Endothelial cell of umbilical vein (primary cell): ENCODE results near the gene PARP8. TPM values are rescaled to one million over a fixed set of nuclear protein-coding genes. Genes with fewer than 3 reads are reported as not detected.

ENCODE experiments used
- BruUV-seq: library from RNA; stranded (reverse); fragments of 400-500 nt; replicated peaks from 2 replicates; lab custom pipeline; 2021; lab: Mats Ljungman, UMichigan
- CTCF ChIA-PET: fragments of 300-600, 350-600 bp; sonication (Branson Sonifier 250); formaldehyde crosslinking; loops from one replicate; lab custom pipeline; 2021; ENCODE audit warnings: antibody characterized with exemption, inconsistent platforms; lab: Charles Lee
- POLR2A ChIA-PET: fragments of 300-600, 350-600 bp; sonication (Branson Sonifier 250); formaldehyde crosslinking; loops from one replicate; lab custom pipeline; 2021; ENCODE audit warnings: antibody characterized with exemption, inconsistent platforms; lab: Charles Lee
- DNase-seq: peaks from one replicate; pipeline ENCODE4 v3.0.0-alpha.2; 2011; ENCODE audit warnings: low read depth, low spot score
- FAIRE-seq: peaks from 2 replicates; lab custom pipeline; 2011; peaks lifted over from hg19 to GRCh38; lab: Jason Lieb, UNC
- H2AFZ ChIP-seq: 2 replicates; pipeline ENCODE4 v1.6.0; 2012; ENCODE audit warnings: low read depth, low read length, control low read depth, inconsistent platforms
- H3K27ac ChIP-seq: 2 replicates; pipeline ENCODE4 v1.5.1; 2011; ENCODE audit warnings: low read depth, mild to moderate bottlenecking, control low read depth, low read length, moderate library complexity; ENCODE audit not compliant: insufficient read depth
- H3K27me3 ChIP-seq, 2 experiments: 2 replicates each; pipeline versions ENCODE4 v1.6.0 to v1.6.1; 2011; ENCODE audit warnings: low read length in 2 of 2, mixed read lengths in 1 of 2; ENCODE audit not compliant: control insufficient read depth in 2 of 2, insufficient read depth in 2 of 2
- H3K36me3 ChIP-seq, 2 experiments: 2 replicates in 1 of 2; 3 replicates in 1 of 2; pipeline ENCODE4 v1.5.1; 2011; ENCODE audit warnings: low read length in 2 of 2, mild to moderate bottlenecking in 1 of 2, moderate library complexity in 1 of 2; ENCODE audit not compliant: control insufficient read depth in 2 of 2, insufficient read depth in 2 of 2; ENCODE audit errors: extremely low read depth in 1 of 2
- H3K4me1 ChIP-seq: 3 replicates; pipeline ENCODE4 v1.5.1; 2011; ENCODE audit warnings: mild to moderate bottlenecking, low read length; ENCODE audit not compliant: control insufficient read depth, insufficient read depth; ENCODE audit errors: extremely low read depth
- H3K4me2 ChIP-seq: 2 replicates; pipeline ENCODE4 v1.6.1; 2011; ENCODE audit warnings: low read length, control low read depth, mixed read lengths; ENCODE audit not compliant: insufficient read depth
- H3K4me3 ChIP-seq, 3 experiments: fragments of 200-600 bp in 1 of 3; sonication (generic), shearing (Covaris generic) in 1 of 3; replicated peaks in 1 of 3; 2 replicates each; pipeline ENCODE4 v1.5.1; 2011 to 2016; ENCODE audit warnings: control low read depth in 3 of 3, low read length in 3 of 3, mild to moderate bottlenecking in 2 of 3, inconsistent platforms in 1 of 3, low read depth in 1 of 3, moderate library complexity in 1 of 3; ENCODE audit not compliant: insufficient read depth in 1 of 3
- H3K79me2 ChIP-seq: 2 replicates; pipeline ENCODE4 v1.6.0; 2012; ENCODE audit warnings: low read length, inconsistent platforms; ENCODE audit not compliant: control insufficient read depth, insufficient read depth
- H3K9ac ChIP-seq: replicated peaks from 2 replicates; pipeline ENCODE3; 2011; ENCODE audit warnings: low read length, control low read depth; ENCODE audit not compliant: insufficient read depth; ENCODE audit errors: extremely low read depth
- H3K9me1 ChIP-seq: replicated peaks from 3 replicates; pipeline ENCODE4 v1.6.0; 2011; ENCODE audit warnings: mild to moderate bottlenecking, low read length; ENCODE audit not compliant: control insufficient read depth, insufficient read depth; ENCODE audit errors: extremely low read depth
- H3K9me3 ChIP-seq: replicated peaks from 2 replicates; pipeline ENCODE4 v1.5.1; 2012; ENCODE audit warnings: low read length, inconsistent platforms; ENCODE audit not compliant: control insufficient read depth, insufficient read depth
- H4K20me1 ChIP-seq: replicated peaks from 2 replicates; pipeline ENCODE3; 2011; ENCODE audit warnings: mild to moderate bottlenecking, low read length; ENCODE audit not compliant: control insufficient read depth, insufficient read depth; ENCODE audit errors: extremely low read depth
- CTCF ChIP-seq, 2 donors: IDR thresholded peaks; 1 replicate in 1 of 2; 2 replicates in 1 of 2; pipeline ENCODE4 v1.5.1; 2011; ENCODE audit warnings: low read length in 2 of 2, mild to moderate bottlenecking in 2 of 2, moderate library complexity in 2 of 2, control low read depth in 1 of 2, inconsistent platforms in 1 of 2, low read depth in 1 of 2; ENCODE audit not compliant: insufficient read depth in 1 of 2; ENCODE audit errors: extremely low read depth in 1 of 2
- EZH2 ChIP-seq: IDR thresholded peaks from 2 replicates; pipeline ENCODE4 v1.6.1; 2012; ENCODE audit warnings: borderline replicate concordance, low read depth, mild to moderate bottlenecking, moderate library complexity, low read length, inconsistent platforms; ENCODE audit not compliant: severe bottlenecking
- FOS ChIP-seq: IDR thresholded peaks from 2 replicates; pipeline ENCODE4 v1.6.1; 2011; ENCODE audit warnings: mild to moderate bottlenecking, low read length, moderate library complexity, borderline replicate concordance; ENCODE audit not compliant: insufficient read depth
- GATA2 ChIP-seq: IDR thresholded peaks from 2 replicates; pipeline ENCODE4 v1.7.0; 2011; ENCODE audit warnings: low read depth, mild to moderate bottlenecking, moderate library complexity, mixed read lengths, low read length; ENCODE audit not compliant: insufficient read length, insufficient read depth
- JUN ChIP-seq: IDR thresholded peaks from 2 replicates; pipeline ENCODE4 v1.6.1; 2011; ENCODE audit warnings: borderline replicate concordance, low read depth; ENCODE audit not compliant: insufficient read length, insufficient read depth
- MAX ChIP-seq: IDR thresholded peaks from 2 replicates; pipeline ENCODE4 v1.6.1; 2011; ENCODE audit not compliant: insufficient read depth, insufficient read length
- MYC ChIP-seq: IDR thresholded peaks from one replicate; pipeline ENCODE4 v1.6.1; 2011; ENCODE audit warnings: mild to moderate bottlenecking, low read depth, low read length
- POLR2A ChIP-seq: IDR thresholded peaks from 2 replicates; pipeline ENCODE4 v1.6.1; 2012; ENCODE audit warnings: low read depth, mild to moderate bottlenecking, control low read depth, low read length
- dilution Hi-C: fragments of 300-500 bp; cut with MboI; formaldehyde crosslinking; loops from one replicate; pipeline ENCODE4 v1.15.0; 2019; ENCODE audit warnings: low sequenced_read_pairs; ENCODE audit not compliant: extremely low pct_ligation_motif_present
- intact Hi-C: fragments of 100-400 bp; cut with micrococcal nuclease; formaldehyde crosslinking; loops from one replicate; pipeline ENCODE4 v1.10.0; 2022
- polyA plus RNA-seq, 4 experiments: library from polyadenylated mRNA; depleted of rRNA in 3 of 4; stranded (reverse) in 3 of 4; unstranded in 1 of 4; fragments of >200 nt; gene quantifications; 2 replicates each; pipeline versions ENCODE4 v1.2.1 to v1.2.3, GENCODE V29; 2011 to 2012; ENCODE audit warnings: missing spikeins in 1 of 4
- total RNA-seq: library from RNA; stranded (reverse); gene quantifications from 2 replicates; pipeline ENCODE4 v1.2.3, GENCODE V29; 2021

PARP8 gene
- total and polyA plus RNA-seq, 2 donors (not counting 3 experiments of a cell fraction or from before 2014, with no cell fraction given): 0.03 to 0.60 TPM

GRCh38 chr5:50759526-50760270, 93.3 kb downstream of the PARP8 start:
- dilution Hi-C loops (no loop called here), intact Hi-C loops (no loop called here)
- BruUV-seq: no TSS peak
- Histone ChIP-seq H3K79me2 (no peaks in the 10 kb centered on the region), H3K36me3 (no peaks in the 10 kb centered on the region), H3K9me3 (peaks cover 4% of the 10 kb centered on the region), H3K4me3 (no peak overlapping the region), H4K20me1 (no peaks in the 10 kb centered on the region), H3K4me1 (no peaks in the 10 kb centered on the region), H3K4me2 (no peak overlapping the region), H3K9me1 (no peaks in the 10 kb centered on the region), H2AFZ (no peak overlapping the region), H3K27ac (no peak overlapping the region), H3K27me3 (no peaks in the 10 kb centered on the region), H3K9ac (no peak overlapping the region)
- DNase-seq: no peak
- CTCF ChIA-PET: no interaction called here
- POLR2A ChIA-PET: no interaction called here
- no peak for TF ChIP-seq JUN
- TF ChIP-seq EZH2: no peak
- no peak for TF ChIP-seq CTCF (IDR thresholded peaks at IDR 0.05; ENCODE audit: extremely low read depth in 1 of 2, insufficient read depth in 1 of 2, low read depth in 1 of 2, low read length in 2 of 2)
- TF ChIP-seq POLR2A: no peak
- TF ChIP-seq MYC: no peak
- TF ChIP-seq GATA2: no peak
- no peak for TF ChIP-seq MAX
- TF ChIP-seq FOS: no peak
- FAIRE-seq: no peak
